Heart right ventricle (tissue), 16 donors: ENCODE data around the gene ARAP2. TPM values are rescaled to one million over a fixed set of nuclear protein-coding genes. Genes with fewer than 3 reads are reported as not detected.

Experiments used
- ATAC-seq, 8 donors: fragments of 200-7000 bp; cut with Tn5 transposase; one replicate each; pipeline ENCODE4 v1.9.1; 2020; ENCODE audit warnings: mild to moderate bottlenecking in 8 of 8, moderate library complexity in 8 of 8, moderate number of reproducible peaks in 1 of 8
- DNase-seq, 2 donors: peaks; one replicate each; pipeline ENCODE4 v3.0.0-alpha.2; 2020
- H3K27ac ChIP-seq, 10 donors: fragments of 200-600 bp; sonication (generic) in 2 of 10; one replicate each; pipeline versions ENCODE4 v1.5.0 to v1.8.0; 2020 to 2022; ENCODE audit warnings: mild to moderate bottlenecking in 3 of 10
- H3K27me3 ChIP-seq, 7 donors: fragments of 200-600 bp; one replicate each; pipeline ENCODE4 v1.8.0; 2021 to 2022; ENCODE audit warnings: mild to moderate bottlenecking in 2 of 7
- H3K36me3 ChIP-seq, 9 donors: fragments of 200-600 bp; sonication (generic) in 1 of 9; one replicate each; pipeline versions ENCODE4 v1.5.0 to v1.8.0; 2020 to 2022; ENCODE audit warnings: mild to moderate bottlenecking in 2 of 9
- H3K4me1 ChIP-seq, 9 donors: fragments of 200-600 bp; sonication (generic) in 1 of 9; one replicate each; pipeline versions ENCODE4 v1.5.0 to v1.8.0; 2020 to 2022; ENCODE audit warnings: mild to moderate bottlenecking in 4 of 9
- H3K4me3 ChIP-seq, 10 donors: fragments of 200-600 bp; sonication (generic) in 2 of 10; one replicate each; pipeline versions ENCODE4 v1.5.0 to v1.8.0; 2020 to 2022; ENCODE audit warnings: mild to moderate bottlenecking in 7 of 10, moderate library complexity in 2 of 10
- H3K9me3 ChIP-seq, 11 donors: fragments of 200-600 bp in 10 of 11; sonication (generic) in 2 of 11; one replicate each; pipeline versions ENCODE4 v1.5.0 to v1.8.0; 2013 to 2022; ENCODE audit warnings: mild to moderate bottlenecking in 2 of 11, control low read depth in 1 of 11, moderate library complexity in 1 of 11
- WGBS, 2 donors: extraction: QIAGEN DNeasy Blood & Tissue Kit; methylation state at CpG; one replicate each; pipeline ENCODE4 v1.1.7; 2013; ENCODE audit warnings: inconsistent platforms in 1 of 2; 5-methylcytosine and 5-hydroxymethylcytosine counted together
- intact Hi-C, 10 donors: fragments of 100-400 bp; cut with DNase I; formaldehyde crosslinking; loops; one replicate each; pipeline versions ENCODE4 v1.11.1 to v1.14.2; 2022
- polyA plus RNA-seq, 2 donors: library from polyadenylated mRNA; stranded (reverse); fragments of 200-250 nt; gene quantifications; one replicate each; pipeline ENCODE4 v1.2.3, GENCODE V29; 2013
- total RNA-seq, 10 donors: library from RNA; stranded (reverse); fragmentation: NEBNext Ultra II Directional in 3 of 10; extraction: Animal tissue kit (Norgen Biotek cat#: 25700) in 3 of 10; gene quantifications; one replicate each; pipeline versions ENCODE4 v1.2.1 to v1.2.4, GENCODE V29; 2021 to 2023
- TF ChIP-seq, protein P1 (sequence below), 9 donors: fragments of 200-600 bp; sonication (generic) in 2 of 9; IDR thresholded peaks; one replicate each; pipeline versions ENCODE4 v1.5.0 to v1.8.0; 2021 to 2022; ENCODE audit warnings: antibody characterized with exemption in 9 of 9, mild to moderate bottlenecking in 5 of 9, moderate library complexity in 1 of 9
- donor health status: Arrhythmogenic right ventricular cardiomyopathy.
- donor health status: ischemic (EF 13 %, LVEDD 7.1; RV severe dilation, severe dysfunction).
- donor health status: healthy with polysubstance abuse.
- donor health status: DM: no; HTN: yes; CAD: no.
- donor health status: DM: no; HTN: no; CAD: no.
- donor health status: ischemic (EF 25% LVEDD 6.9; RV normal size, moderate dysfunction).
- donor health status: ischemic (EF 25% LVEDD 5.7; RV mildly dilated, moderate dysfunction).
- donor health status: healthy.
- donor health status: DM: yes; HTN: yes; CAD: no.
- donor health status: Ischemic cardiomyopathy.
- donor health status: ischemic (EF 35%, LVEDD 5.7; RV mildly dilated, moderate dysfunction).
- donor health status: nonischemic (EF 11% LVEDD 7.7; RV severe dilation, severe dysfunction).
- donor health status: DM: yes; HTN: yes; CAD: no.
- donor health status: PGD.
- donor health status: ischemic (EF 29% LVEDD 5.4; RV normal size, mild dysfunction).
- donor health status: nonischemic (EF 23%, LVEDD 6.1; RV moderate dilation, normal function).

ARAP2 gene
- total and polyA plus RNA-seq, 12 donors: 0.19 to 6.9 (median 2.5) TPM

DNA sequence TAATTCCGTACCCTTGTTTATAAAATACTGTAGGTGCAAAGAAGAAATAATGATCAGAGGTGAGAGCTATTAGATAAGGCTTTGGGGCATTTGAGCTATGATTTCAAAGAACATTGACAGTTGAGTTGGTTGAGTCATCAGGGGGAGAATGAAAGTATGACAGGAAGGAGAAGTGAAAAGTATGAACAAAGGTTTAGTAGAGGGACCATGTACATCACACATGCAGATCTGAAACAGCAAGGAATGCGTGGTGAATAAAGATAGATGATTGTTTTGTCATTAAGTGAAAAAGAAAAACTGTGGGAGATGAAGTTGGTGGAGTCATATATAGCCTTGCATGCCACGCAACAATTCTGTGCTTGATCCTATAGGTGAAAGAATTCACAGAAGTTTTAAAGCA lies 163.1 kb downstream of the ARAP2 start:
- Histone ChIP-seq H3K4me3 (no peak overlapping the region), H3K4me1 (no peaks in the 10 kb centered on the region), H3K27ac (no peak overlapping the region), H3K9me3 (no peaks in the 10 kb centered on the region), H3K27me3 (no peaks in the 10 kb centered on the region), H3K36me3 (peaks cover 0 to 58% (median 0%) of the 10 kb centered on the region in 9 donors)
- 80 to 84% methylated on average over 3 of the region's 3 CpGs for WGBS, 2 donors
- TF ChIP-seq, protein P1, sequence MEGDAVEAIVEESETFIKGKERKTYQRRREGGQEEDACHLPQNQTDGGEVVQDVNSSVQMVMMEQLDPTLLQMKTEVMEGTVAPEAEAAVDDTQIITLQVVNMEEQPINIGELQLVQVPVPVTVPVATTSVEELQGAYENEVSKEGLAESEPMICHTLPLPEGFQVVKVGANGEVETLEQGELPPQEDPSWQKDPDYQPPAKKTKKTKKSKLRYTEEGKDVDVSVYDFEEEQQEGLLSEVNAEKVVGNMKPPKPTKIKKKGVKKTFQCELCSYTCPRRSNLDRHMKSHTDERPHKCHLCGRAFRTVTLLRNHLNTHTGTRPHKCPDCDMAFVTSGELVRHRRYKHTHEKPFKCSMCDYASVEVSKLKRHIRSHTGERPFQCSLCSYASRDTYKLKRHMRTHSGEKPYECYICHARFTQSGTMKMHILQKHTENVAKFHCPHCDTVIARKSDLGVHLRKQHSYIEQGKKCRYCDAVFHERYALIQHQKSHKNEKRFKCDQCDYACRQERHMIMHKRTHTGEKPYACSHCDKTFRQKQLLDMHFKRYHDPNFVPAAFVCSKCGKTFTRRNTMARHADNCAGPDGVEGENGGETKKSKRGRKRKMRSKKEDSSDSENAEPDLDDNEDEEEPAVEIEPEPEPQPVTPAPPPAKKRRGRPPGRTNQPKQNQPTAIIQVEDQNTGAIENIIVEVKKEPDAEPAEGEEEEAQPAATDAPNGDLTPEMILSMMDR (IDR thresholded peaks at IDR 0.05): no peak
- DNase-seq: no peak
- intact Hi-C loops: no loop called here
- ATAC-seq: no peak

DNA sequence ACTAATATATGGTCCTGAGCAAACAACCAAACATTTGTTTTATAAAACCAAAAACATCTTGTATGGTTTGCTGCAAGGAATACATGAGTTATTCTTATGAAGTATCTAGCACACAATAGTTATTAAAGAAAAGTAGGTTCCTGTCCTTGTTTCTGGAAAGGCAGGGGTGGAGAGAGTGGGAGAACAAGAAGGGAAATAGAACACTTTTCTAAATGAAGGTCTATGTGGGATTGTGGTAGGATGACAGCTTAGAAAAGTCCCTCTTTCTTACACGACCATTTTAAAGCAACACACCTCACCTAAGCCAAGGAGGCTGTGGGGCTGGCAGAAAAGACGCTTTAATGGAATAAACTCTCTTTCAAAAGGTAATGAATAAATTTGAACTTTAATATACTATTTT lies 164.6 kb downstream of the ARAP2 start:
- DNase-seq (no peak), ATAC-seq (no peak)
- no peak overlapping the region for H3K4me3 ChIP-seq
- peaks cover 0 to 63% (median 0%) of the 10 kb centered on the region in 9 donors for H3K36me3 ChIP-seq
- no peaks in the 10 kb centered on the region for H3K27me3 ChIP-seq
- no peaks in the 10 kb centered on the region for H3K4me1 ChIP-seq
- 76 to 81% methylated on average over 2 of the region's 2 CpGs for WGBS, 2 donors
- TF ChIP-seq, protein P1 (IDR thresholded peaks at IDR 0.05): no peak
- intact Hi-C loops: no loop called here
- no peaks in the 10 kb centered on the region for H3K9me3 ChIP-seq
- H3K27ac ChIP-seq: no peak overlapping the region

- WGBS, 2 donors: 87 to 95% methylated on average over 4 of the region's 4 CpGs
- TF ChIP-seq, protein P1 (IDR thresholded peaks at IDR 0.05): no peak
- no peak for DNase-seq
- Histone ChIP-seq H3K27ac (no peak overlapping the region), H3K4me3 (no peak overlapping the region), H3K4me1 (no peaks in the 10 kb centered on the region), H3K27me3 (no peaks in the 10 kb centered on the region), H3K9me3 (no peaks in the 10 kb centered on the region), H3K36me3 (peaks cover 0 to 67% (median 0%) of the 10 kb centered on the region in 9 donors)
- intact Hi-C loops: no loop called here
- ATAC-seq: no peak
These were observed 166.0 kb downstream of the ARAP2 start for GRCh38 chr4:36078319-36078718.

GRCh38 chr4:36072529-36072928 lies 171.8 kb downstream of the ARAP2 start:
- ATAC-seq (no peak), DNase-seq (no peak)
- no peaks in the 10 kb centered on the region for H3K4me1 ChIP-seq
- WGBS, 2 donors: 64 to 69% methylated on average over 3 of the region's 3 CpGs
- TF ChIP-seq, protein P1 (IDR thresholded peaks at IDR 0.05): no peak
- no peaks in the 10 kb centered on the region for H3K9me3 ChIP-seq
- H3K36me3 ChIP-seq: peaks cover 0 to 60% (median 0%) of the 10 kb centered on the region in 9 donors
- intact Hi-C loops: no loop called here
- H3K4me3 ChIP-seq: no peak overlapping the region
- no peak overlapping the region for H3K27ac ChIP-seq
- H3K27me3 ChIP-seq: no peaks in the 10 kb centered on the region
